ENCODE data around the gene SULT4A1. TPM values are rescaled to one million over a fixed set of nuclear protein-coding genes. Genes with fewer than 3 reads are reported as not detected.
A peak's percentile ranks its signal among the peaks of the same experiment; 100 is the strongest.

SULT4A1 gene
- total and polyA plus RNA-seq, 2 experiments from 2014 or later = 4.7 to 5.2 TPM

DNA sequence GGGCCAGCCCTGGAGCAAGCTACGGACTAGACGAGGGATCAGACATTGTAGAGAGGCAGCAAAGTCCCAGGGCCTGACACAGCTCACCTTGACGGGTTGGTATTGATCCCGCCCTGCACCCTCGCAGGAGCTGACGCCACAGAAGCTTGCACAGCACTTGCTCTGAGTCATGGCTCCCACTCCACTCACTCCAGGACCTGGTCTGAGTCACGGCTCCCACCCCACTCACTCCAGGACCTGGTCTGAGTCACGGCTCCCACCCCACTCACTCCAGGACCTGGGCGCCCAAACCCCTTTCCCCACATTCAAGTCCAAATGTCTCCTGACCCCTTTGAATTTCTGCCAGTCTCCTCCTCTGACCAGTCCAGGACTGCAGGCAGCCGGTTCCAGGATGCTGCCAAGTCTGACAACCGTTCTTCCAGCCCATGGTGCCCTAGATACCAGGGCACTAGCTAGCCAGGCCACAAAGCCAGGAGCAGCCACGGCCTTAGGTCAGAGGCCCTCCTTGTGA is 35.5 kb upstream of the SULT4A1 start (continued):
- TF ChIP-seq, protein P1, sequence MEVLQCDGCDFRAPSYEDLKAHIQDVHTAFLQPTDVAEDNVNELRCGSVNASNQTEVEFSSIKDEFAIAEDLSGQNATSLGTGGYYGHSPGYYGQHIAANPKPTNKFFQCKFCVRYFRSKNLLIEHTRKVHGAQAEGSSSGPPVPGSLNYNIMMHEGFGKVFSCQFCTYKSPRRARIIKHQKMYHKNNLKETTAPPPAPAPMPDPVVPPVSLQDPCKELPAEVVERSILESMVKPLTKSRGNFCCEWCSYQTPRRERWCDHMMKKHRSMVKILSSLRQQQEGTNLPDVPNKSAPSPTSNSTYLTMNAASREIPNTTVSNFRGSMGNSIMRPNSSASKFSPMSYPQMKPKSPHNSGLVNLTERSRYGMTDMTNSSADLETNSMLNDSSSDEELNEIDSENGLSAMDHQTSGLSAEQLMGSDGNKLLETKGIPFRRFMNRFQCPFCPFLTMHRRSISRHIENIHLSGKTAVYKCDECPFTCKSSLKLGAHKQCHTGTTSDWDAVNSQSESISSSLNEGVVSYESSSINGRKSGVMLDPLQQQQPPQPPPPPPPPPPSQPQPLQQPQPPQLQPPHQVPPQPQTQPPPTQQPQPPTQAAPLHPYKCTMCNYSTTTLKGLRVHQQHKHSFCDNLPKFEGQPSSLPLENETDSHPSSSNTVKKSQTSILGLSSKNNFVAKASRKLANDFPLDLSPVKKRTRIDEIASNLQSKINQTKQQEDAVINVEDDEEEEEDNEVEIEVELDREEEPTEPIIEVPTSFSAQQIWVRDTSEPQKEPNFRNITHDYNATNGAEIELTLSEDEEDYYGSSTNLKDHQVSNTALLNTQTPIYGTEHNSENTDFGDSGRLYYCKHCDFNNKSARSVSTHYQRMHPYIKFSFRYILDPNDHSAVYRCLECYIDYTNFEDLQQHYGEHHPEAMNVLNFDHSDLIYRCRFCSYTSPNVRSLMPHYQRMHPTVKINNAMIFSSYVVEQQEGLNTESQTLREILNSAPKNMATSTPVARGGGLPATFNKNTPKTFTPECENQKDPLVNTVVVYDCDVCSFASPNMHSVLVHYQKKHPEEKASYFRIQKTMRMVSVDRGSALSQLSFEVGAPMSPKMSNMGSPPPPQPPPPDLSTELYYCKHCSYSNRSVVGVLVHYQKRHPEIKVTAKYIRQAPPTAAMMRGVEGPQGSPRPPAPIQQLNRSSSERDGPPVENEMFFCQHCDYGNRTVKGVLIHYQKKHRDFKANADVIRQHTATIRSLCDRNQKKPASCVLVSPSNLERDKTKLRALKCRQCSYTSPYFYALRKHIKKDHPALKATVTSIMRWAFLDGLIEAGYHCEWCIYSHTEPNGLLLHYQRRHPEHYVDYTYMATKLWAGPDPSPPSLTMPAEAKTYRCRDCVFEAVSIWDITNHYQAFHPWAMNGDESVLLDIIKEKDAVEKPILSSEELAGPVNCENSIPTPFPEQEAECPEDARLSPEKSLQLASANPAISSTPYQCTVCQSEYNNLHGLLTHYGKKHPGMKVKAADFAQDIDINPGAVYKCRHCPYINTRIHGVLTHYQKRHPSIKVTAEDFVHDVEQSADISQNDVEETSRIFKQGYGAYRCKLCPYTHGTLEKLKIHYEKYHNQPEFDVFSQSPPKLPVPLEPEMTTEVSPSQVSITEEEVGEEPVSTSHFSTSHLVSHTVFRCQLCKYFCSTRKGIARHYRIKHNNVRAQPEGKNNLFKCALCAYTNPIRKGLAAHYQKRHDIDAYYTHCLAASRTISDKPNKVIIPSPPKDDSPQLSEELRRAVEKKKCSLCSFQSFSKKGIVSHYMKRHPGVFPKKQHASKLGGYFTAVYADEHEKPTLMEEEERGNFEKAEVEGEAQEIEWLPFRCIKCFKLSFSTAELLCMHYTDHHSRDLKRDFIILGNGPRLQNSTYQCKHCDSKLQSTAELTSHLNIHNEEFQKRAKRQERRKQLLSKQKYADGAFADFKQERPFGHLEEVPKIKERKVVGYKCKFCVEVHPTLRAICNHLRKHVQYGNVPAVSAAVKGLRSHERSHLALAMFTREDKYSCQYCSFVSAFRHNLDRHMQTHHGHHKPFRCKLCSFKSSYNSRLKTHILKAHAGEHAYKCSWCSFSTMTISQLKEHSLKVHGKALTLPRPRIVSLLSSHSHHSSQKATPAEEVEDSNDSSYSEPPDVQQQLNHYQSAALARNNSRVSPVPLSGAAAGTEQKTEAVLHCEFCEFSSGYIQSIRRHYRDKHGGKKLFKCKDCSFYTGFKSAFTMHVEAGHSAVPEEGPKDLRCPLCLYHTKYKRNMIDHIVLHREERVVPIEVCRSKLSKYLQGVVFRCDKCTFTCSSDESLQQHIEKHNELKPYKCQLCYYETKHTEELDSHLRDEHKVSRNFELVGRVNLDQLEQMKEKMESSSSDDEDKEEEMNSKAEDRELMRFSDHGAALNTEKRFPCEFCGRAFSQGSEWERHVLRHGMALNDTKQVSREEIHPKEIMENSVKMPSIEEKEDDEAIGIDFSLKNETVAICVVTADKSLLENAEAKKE (CRISPR knock-in tag; IDR thresholded peaks at IDR 0.05) = no peak
- TF ChIP-seq CREB1 (CRISPR knock-in tag; IDR thresholded peaks at IDR 0.05; ENCODE audit: low read depth) = no peak
- TF ChIP-seq, protein P2, sequence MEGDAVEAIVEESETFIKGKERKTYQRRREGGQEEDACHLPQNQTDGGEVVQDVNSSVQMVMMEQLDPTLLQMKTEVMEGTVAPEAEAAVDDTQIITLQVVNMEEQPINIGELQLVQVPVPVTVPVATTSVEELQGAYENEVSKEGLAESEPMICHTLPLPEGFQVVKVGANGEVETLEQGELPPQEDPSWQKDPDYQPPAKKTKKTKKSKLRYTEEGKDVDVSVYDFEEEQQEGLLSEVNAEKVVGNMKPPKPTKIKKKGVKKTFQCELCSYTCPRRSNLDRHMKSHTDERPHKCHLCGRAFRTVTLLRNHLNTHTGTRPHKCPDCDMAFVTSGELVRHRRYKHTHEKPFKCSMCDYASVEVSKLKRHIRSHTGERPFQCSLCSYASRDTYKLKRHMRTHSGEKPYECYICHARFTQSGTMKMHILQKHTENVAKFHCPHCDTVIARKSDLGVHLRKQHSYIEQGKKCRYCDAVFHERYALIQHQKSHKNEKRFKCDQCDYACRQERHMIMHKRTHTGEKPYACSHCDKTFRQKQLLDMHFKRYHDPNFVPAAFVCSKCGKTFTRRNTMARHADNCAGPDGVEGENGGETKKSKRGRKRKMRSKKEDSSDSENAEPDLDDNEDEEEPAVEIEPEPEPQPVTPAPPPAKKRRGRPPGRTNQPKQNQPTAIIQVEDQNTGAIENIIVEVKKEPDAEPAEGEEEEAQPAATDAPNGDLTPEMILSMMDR (conservative IDR thresholded peaks at IDR 0.05; ENCODE audit: low read depth in 2 of 2) = no peak
- no peak for TF ChIP-seq STAT1 (IDR thresholded peaks at IDR 0.05; ENCODE audit: unreplicated experiment)
- TF ChIP-seq ZNF331 (CRISPR knock-in tag; IDR thresholded peaks at IDR 0.05; ENCODE audit: low read depth) = no peak
- TF ChIP-seq NANOG (IDR thresholded peaks at IDR 0.05; ENCODE audit: borderline replicate concordance) = no peak

DNA sequence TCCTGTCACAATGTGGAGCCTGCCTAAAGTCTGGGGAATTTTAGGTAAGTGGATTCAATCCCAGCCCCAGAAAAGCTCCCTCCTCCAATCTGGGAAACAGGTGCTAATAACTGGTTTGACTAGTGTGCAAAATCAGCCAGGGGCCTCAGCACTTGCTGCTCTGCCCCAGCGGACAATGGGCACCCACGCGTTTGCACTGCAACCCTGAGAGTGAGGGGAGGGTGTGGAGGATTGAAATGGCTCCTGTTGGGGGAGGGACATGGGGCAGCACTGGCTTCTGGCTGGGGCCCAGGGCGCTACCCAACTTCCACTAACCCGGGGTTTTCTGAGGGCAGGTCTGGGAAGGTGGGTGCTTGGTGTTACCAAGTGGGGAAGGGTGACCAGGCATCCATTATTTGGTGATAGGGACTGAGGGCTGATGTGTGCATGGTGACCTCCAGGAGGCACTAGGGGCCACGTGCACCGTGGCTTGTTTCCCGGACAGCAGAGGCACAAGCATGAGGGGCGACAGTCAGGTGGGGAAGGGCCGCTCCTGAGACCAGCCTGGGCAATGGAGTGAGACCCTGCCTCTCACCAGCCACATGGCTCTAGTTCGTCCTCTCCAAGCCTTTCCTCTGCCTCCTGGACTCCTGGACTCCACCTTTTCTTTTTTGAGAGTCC is 33.8 kb upstream of the SULT4A1 start:
- no peaks in the 10 kb centered on the region; the same call in 2 of the 3 replicates for H3K4me1 Mint-ChIP-seq
- TF ChIP-seq, protein P2 (conservative IDR thresholded peaks at IDR 0.05; ENCODE audit: low read depth in 2 of 2) = peak; percentile 32 to 59
- no peak for TF ChIP-seq ZNF331 (CRISPR knock-in tag; IDR thresholded peaks at IDR 0.05; ENCODE audit: low read depth)
- Histone ChIP-seq H3F3A (replicated peaks; ENCODE audit: low read depth) (no peaks in the 10 kb centered on the region; the same call in 1 of the 2 replicates), H3K4me3 (no peak overlapping the region), H3K4me2 (no peak overlapping the region), H3K27me3 (ENCODE audit: insufficient read depth) (no peaks in the 10 kb centered on the region), H3K36me3 (ENCODE audit: insufficient read depth) (no peaks in the 10 kb centered on the region), H3K9me2 (ENCODE audit: insufficient read depth) (no peaks in the 10 kb centered on the region), H2AFZ (peak overlapping the region; percentile 93), H4K20me1 (replicated peaks; ENCODE audit: insufficient read depth) (no peaks in the 10 kb centered on the region), H3K27ac (ENCODE audit: low read depth) (no peak overlapping the region), H3K4me1 (ENCODE audit: insufficient read depth) (no peaks in the 10 kb centered on the region), H3K79me2 (replicated peaks; ENCODE audit: insufficient read depth) (no peaks in the 10 kb centered on the region)
- H3K27me3 Mint-ChIP-seq (ENCODE audit: insufficient read depth, low read depth, poor library complexity) = peaks cover 15% of the 10 kb centered on the region
- DNase-seq (ENCODE audit: low spot score) = peak; percentile 60
- no peaks in the 10 kb centered on the region for H3K9me3 Mint-ChIP-seq
- H3K36me3 Mint-ChIP-seq (ENCODE audit: low read depth) = no peaks in the 10 kb centered on the region
- H3K4me3 Mint-ChIP-seq = no peak overlapping the region
- H3K27ac Mint-ChIP-seq = no peak overlapping the region
- peak; percentile 7 for ATAC-seq

All from GM23338 (cell line).